Measurements from ENCODE around the gene JPH4. TPM values are rescaled to one million over a fixed set of nuclear protein-coding genes. Genes with fewer than 3 reads are reported as not detected.

Gene JPH4
- total and polyA plus RNA-seq, 2 of the 8 experiments (the other 6 are each of a cell fraction or from before 2014, with no cell fraction given) = 23.9 to 46.7 TPM

- no peak for TF ChIP-seq NANOG (IDR thresholded peaks at IDR 0.05; ENCODE audit: insufficient read depth, low read depth, low read length, poor library complexity, severe bottlenecking)
- TF ChIP-seq GTF2F1 (IDR thresholded peaks at IDR 0.05; ENCODE audit: borderline replicate concordance, low read depth, low read length) = no peak
- TF ChIP-seq RFX5 (IDR thresholded peaks at IDR 0.05; ENCODE audit: borderline replicate concordance, low read depth, low read length) = no peak
- no peak for TF ChIP-seq RBBP5 (IDR thresholded peaks at IDR 0.05; ENCODE audit: borderline replicate concordance, low read depth, low read length)
- no peak for TF ChIP-seq HDAC2 (IDR thresholded peaks at IDR 0.05; ENCODE audit: borderline replicate concordance in 1 of 2, low read depth in 2 of 2, low read length in 2 of 2)
- TF ChIP-seq CREB1 (IDR thresholded peaks at IDR 0.05) = peak; percentile 85
- peak in 1 of 2 experiments; percentile 81; a peak in 2 of 3 replicates for TF ChIP-seq POLR2A (IDR thresholded peaks at IDR 0.05; ENCODE audit: control extremely low read depth in 1 of 2, low read depth in 2 of 2, low read length in 2 of 2)
- TF ChIP-seq TEAD4 (IDR thresholded peaks at IDR 0.05; ENCODE audit: low read depth, low read length) = peak; percentile 73
Observed at GRCh38 chr14:23548351-23549318, 30.0 kb downstream of the JPH4 start (continued).

Data from H1 (cell line).